C4-2B (cell line): ENCODE measurements around the gene ZNF446.

Experiments used
- CTCF ChIP-seq: fragments of 450-650 bp; conservative IDR thresholded peaks from 2 replicates; pipeline ENCODE4 v1.5.1; 2017; ENCODE audit warnings: mild to moderate bottlenecking
- ZFX ChIP-seq: fragments of 450-650 bp; IDR thresholded peaks from 2 replicates; pipeline ENCODE4 v1.6.1; 2017

GRCh38 chr19:58466089-58466759, 9.9 kb upstream of the ZNF446 start:
- no peak for TF ChIP-seq CTCF
- no peak for TF ChIP-seq ZFX
